ENCODE data around the gene HBG2. TPM values are rescaled to one million over a fixed set of nuclear protein-coding genes. Genes with fewer than 3 reads are reported as not detected.
"Not testable (repeated sequence)": the region's sequence is repeated elsewhere in the genome, so short reads cannot be mapped to it uniquely, and the experiment has no call there.

HBG2 gene
- total RNA-seq (2021) (5.1 to 8.7 TPM (median 6.5 TPM) in 3 replicates), Bru-seq, nascent RNA (percentile 18 among the genes with signal in this experiment)
- long read RNA-seq, experiment 1, result 0 reads
- long read RNA-seq, experiment 2, result 0 reads
- long read RNA-seq, experiment 3, result 0 reads

GRCh38 chr11:5254646-5255413 lies at the start of gene HBG2:
TSS of gene HBG2 (minus strand) at chr11:5254781. CDS start at chr11:5254728, 53 bp downstream.
- POLR2A ChIA-PET; H3K4me3 Mint-ChIP-seq; H3K36me3 Mint-ChIP-seq; ATAC-seq; CTCF ChIA-PET; DNase-seq (ENCODE audit: low spot score); H3K27ac Mint-ChIP-seq: not testable (repeated sequence)
- H3K27me3 Mint-ChIP-seq (ENCODE audit: low read depth), result peaks cover 43% of the 10 kb centered on the region
- H3K4me1 Mint-ChIP-seq, result peaks cover 31% of the 10 kb centered on the region
- peaks cover 11% of the 10 kb centered on the region; the same call in 1 of the 2 replicates for H3K9me3 Mint-ChIP-seq

- no peaks in the 10 kb centered on the region for H3K9me3 Mint-ChIP-seq
- POLR2A ChIA-PET, result no interaction called here
- DNase-seq (ENCODE audit: low spot score), result no peak
- CTCF ChIA-PET, result no interaction called here
- no peak overlapping the region for H3K27ac Mint-ChIP-seq
- H3K4me3 Mint-ChIP-seq, result no peak overlapping the region
- H3K27me3 Mint-ChIP-seq (ENCODE audit: low read depth), result no peaks in the 10 kb centered on the region
- no peak for ATAC-seq
- TF ChIP-seq PRDM15 (CRISPR knock-in tag; IDR thresholded peaks at IDR 0.05) (no peak), CREB1 (CRISPR knock-in tag; IDR thresholded peaks at IDR 0.05) (no peak), USF1 (CRISPR knock-in tag; IDR thresholded peaks at IDR 0.05) (no peak), CTCF (IDR thresholded peaks at IDR 0.05) (no peak), ZNF512 (CRISPR knock-in tag; IDR thresholded peaks at IDR 0.05; ENCODE audit: borderline replicate concordance) (no peak), ZNF425 (CRISPR knock-in tag; conservative IDR thresholded peaks at IDR 0.05) (no peak)
- H3K4me1 Mint-ChIP-seq, result no peaks in the 10 kb centered on the region
- no peaks in the 10 kb centered on the region for H3K36me3 Mint-ChIP-seq
Measured at GRCh38 chr11:5304046-5304445, 49.5 kb upstream of the HBG2 start.

- Mint-ChIP-seq H3K36me3 (no peaks in the 10 kb centered on the region), H3K27ac (no peak overlapping the region), H3K4me3 (no peak overlapping the region), H3K27me3 (ENCODE audit: low read depth) (no peaks in the 10 kb centered on the region), H3K9me3 (no peaks in the 10 kb centered on the region), H3K4me1 (no peaks in the 10 kb centered on the region)
- DNase-seq (ENCODE audit: low spot score), result no peak
- ChIA-PET POLR2A (no interaction called here), CTCF (no interaction called here)
- no peak for ATAC-seq
- TF ChIP-seq KAT7 (CRISPR knock-in tag; IDR thresholded peaks at IDR 0.05; ENCODE audit: borderline replicate concordance), result no peak
- TF ChIP-seq IRF1 (CRISPR knock-in tag; IDR thresholded peaks at IDR 0.05), result no peak
- no peak for TF ChIP-seq FOXK1 (CRISPR knock-in tag; IDR thresholded peaks at IDR 0.05)
- no peak for TF ChIP-seq JAZF1 (CRISPR knock-in tag; IDR thresholded peaks at IDR 0.05)
- TF ChIP-seq GTF2I (CRISPR knock-in tag; conservative IDR thresholded peaks at IDR 0.05), result no peak
- no peak for TF ChIP-seq ZNF281 (CRISPR knock-in tag; IDR thresholded peaks at IDR 0.05)
- TF ChIP-seq TCF7 (CRISPR knock-in tag; IDR thresholded peaks at IDR 0.05; ENCODE audit: low read depth), result no peak
- no peak for TF ChIP-seq MXD4 (CRISPR knock-in tag; IDR thresholded peaks at IDR 0.05; ENCODE audit: borderline replicate concordance)
- no peak for TF ChIP-seq ETV6 (CRISPR knock-in tag; IDR thresholded peaks at IDR 0.05)
- no peak for TF ChIP-seq FOXJ3 (CRISPR knock-in tag; IDR thresholded peaks at IDR 0.05; ENCODE audit: borderline replicate concordance)
Measured at GRCh38 chr11:5303626-5304025, 49.0 kb upstream of the HBG2 start.
